GM19324 (cell line): ENCODE results near the gene GBP5.

Experiments used
- ATAC-seq: cut with Tn5 transposase; IDR thresholded peaks from one replicate; pipeline ENCODE4 v1.9.1; 2021; ENCODE audit warnings: mild to moderate bottlenecking, moderate library complexity; ENCODE audit not compliant: unreplicated experiment, low FRiP score

Gene GBP5

DNA sequence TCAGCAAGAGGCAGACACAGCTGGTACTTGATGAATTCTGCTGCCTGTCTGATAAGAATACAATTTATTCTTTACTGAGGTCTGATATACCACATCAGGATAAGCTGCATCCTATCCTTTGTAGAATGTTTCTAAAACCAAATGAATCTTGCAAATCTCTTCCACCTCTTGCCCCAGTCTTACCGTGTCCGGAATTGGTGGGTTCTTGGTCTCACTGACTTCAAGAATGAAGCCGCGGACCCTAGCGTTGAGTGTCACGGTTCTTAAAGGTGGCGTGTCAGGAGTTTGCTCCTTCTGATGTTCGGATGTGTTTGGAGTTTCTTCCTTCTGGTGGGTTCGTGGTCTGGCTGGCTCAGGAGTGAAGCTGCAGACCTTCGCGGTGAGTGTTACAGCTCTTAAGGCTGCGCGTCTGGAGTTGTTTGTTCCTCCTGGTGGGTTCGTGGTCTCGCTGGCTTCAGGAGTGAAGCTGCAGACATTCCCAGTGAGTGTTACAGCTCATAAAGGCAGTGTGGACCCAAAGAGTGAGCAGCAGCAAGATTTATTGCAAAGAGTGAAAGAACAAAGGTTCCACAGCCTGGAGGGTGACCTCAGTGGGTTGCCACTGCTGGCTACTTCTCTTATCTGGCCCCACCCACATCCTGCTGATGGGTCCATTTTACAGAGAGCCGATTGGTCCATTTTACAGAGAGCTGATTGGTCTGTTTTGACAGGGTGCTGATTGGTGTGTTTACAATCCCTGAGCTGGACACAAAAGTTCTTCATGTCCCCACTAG, at the start of gene GBP5:
GBP5 (minus strand) TSS at position 592 of the 773 bp plus-strand sequence. CDS start 3,305 bp downstream, outside the sequence.
- ATAC-seq: peak; percentile 79

- ATAC-seq: no peak
Measured at GRCh38 chr1:89322402-89322801, 49.7 kb upstream of the GBP5 start.

- ATAC-seq: no peak
Measured at GRCh38 chr1:89312572-89312971, 39.9 kb upstream of the GBP5 start.

DNA sequence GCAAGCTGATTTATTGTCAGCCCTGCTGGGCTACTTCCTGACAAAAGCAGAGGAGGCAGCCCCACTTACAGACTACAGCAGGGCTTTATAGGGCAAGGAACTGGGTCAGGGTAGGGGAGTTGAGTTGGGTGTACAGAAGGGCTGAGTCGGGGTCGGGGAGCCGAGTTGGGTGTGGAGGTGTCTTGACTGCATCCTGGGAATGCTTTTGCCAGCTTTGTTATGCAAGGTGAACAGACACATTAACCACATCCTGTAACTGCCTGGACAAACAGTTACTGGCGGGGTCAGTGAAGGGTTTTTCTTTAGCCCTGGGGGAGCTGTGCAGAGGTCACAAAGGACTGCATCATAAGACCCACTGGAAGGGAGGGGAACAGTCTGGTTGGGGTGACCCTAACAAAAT, 39.1 kb upstream of the GBP5 start:
- no peak for ATAC-seq

DNA sequence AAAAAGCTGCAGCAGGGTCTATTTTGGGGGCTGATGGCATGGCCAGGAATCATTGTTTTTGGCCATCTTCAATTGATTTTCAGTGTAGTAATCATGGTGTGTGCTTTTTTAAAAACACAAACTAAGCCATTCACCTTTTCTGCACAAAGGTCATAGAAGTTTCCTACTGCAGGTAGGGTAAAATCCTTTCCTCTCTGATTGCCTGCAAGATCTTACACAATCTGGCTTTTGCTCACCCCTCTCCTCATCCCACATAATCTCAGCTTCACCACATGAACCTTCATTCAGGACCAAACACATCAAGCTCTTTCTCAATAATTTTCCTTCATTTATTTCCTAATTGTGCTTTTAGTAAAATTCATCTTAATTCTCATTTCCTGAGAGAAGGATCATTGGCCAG, 38.3 kb upstream of the GBP5 start:
- ATAC-seq: peak; percentile 11

DNA sequence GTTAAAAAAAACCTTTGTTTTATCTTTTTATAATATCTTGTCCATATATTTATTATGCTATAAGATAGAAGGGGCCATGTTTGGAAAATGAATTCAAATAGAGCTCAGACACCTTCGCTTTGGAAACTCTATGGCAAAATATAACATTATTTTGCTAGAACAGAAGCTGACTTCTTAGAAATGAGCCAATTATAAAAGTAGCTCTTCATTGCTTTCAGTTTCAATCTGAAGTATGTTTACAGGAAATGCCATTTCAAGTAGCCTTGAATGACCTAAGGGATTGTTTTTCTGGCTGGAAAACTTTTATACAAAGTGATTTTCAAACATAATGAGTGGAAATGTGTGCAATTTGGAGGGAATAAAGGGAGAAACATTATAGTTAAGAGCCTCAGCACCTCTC, 37.8 kb upstream of the GBP5 start:
- ATAC-seq: peak; percentile 71

GRCh38 chr1:89309828-89310227, 37.2 kb upstream of the GBP5 start:
- ATAC-seq: no peak

DNA sequence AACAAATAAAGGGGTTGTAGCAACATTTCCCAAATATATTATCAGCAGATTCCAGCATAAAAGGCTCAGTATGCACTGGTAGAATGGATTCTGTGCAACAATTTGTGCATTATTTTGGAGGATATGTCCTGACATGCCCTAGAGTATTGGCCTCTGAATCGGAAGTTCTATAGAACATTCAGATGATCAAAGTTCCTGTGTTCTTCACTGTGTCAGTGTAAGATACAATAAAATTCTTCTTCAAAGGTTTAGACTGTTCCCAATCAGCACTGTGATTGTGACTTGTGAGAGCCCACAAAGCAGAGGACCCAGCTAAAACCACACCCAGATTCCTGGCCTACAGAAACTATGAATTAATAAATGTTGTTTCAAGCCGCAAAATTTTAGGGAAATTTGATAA, 33.6 kb upstream of the GBP5 start:
- no peak for ATAC-seq

DNA sequence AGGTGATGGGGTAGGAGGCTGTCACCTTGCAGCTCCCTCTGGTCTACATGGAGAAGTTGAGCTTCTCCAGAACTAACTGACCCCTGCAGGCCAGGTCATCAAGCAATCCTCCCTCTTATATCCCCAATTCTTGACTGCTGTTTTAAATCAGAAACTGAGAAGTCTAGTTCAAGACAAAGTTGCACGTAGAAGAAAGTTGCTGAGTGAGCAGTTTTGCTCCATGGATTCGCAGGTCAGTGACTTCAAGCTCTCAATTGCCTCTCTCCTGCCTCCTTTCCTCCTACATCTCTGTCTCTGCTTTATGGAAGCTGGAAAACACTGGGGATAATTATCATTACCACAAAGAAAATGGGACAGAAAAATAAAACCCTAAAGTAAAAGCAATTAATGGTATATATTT, 32.8 kb upstream of the GBP5 start:
- ATAC-seq: no peak

- ATAC-seq: no peak
Measured at GRCh38 chr1:89304572-89305230, 32.0 kb upstream of the GBP5 start.

GRCh38 chr1:89302697-89303332, 30.2 kb upstream of the GBP5 start:
- no peak for ATAC-seq

GRCh38 chr1:89299739-89300463, 27.2 kb upstream of the GBP5 start:
- peak; percentile 81 for ATAC-seq

GRCh38 chr1:89298461-89298860, 25.8 kb upstream of the GBP5 start:
- ATAC-seq: no peak

GRCh38 chr1:89295187-89295586, 22.5 kb upstream of the GBP5 start:
- no peak for ATAC-seq

GRCh38 chr1:89291276-89291675, 18.6 kb upstream of the GBP5 start:
- ATAC-seq: no peak

- ATAC-seq: no peak
Measured at GRCh38 chr1:89288051-89288340, 15.3 kb upstream of the GBP5 start.

DNA sequence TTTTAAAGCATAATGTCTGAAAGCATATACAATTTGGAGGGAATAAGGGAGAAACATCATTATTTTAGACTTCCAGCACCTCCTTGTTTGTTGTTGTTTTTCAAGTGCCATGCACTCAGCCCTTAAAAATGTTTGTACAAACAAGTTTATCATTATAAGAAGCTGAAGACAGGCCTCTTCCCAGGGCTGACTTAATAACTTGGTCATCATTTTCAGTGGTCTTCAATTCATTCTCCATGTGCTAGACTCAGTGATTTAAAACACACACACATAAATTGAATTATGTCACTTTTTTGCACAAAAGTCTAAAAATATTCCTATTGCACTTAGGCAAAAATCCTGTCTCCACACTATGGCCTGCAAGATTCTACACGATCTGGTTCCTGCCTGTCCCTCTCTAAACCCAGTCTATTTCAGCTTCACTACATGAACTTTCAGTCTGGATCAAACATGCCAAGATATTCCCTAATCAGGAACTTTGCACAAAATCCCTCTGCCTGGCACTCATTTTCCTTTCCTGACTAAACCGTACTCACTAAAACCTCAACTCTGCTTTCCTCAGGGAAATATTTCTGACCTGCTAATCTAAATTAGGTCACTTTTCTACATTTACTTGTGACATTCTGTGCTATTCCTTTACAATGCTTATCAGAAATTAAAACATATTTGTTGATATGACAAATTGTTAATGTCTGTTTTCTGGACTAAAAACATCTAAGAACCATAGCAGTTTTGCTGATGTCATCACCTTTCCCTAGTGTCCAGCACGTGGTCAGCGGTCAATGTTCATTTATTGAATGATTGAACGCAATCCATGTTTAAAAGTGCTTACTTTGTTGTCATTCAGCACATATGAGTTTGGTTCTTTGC, 14.8 kb upstream of the GBP5 start:
- ATAC-seq: peak; percentile 27

GRCh38 chr1:89286549-89287180, 14.0 kb upstream of the GBP5 start:
- ATAC-seq: peak; percentile 79

DNA sequence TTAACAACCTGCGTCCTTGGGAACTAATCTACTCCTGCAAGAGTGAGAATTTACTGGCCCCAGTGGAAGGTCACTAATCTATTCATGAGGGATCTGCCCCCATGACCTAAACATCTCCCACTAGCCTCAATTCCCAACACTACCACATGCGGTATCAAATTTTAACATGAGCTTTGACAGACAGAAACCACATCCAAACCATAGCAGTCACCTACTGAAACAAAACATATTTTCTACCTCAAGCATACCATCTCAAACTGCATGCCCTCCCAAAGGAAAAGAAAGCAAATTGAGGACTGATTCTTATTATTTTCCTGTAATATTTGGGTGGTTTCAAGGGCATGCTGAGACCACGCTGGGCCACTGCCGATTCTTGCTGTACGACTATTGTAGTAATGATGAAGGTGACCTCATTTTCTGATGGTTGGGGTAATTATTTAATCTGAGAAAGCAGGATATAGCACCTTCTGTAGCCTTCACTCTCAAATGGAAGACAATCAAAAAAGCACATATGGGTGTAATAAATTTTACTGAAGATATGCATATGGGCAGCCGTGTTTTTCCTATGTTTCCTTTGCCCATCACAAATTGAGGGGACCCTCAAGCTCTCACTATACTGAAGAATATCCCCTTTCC, 13.2 kb upstream of the GBP5 start:
- ATAC-seq: no peak
